ENCODE data around the gene RPL34.
A peak's percentile ranks its signal among the peaks of the same experiment; 100 is the strongest.
"Not testable (repeated sequence)": the region's sequence is repeated elsewhere in the genome, so short reads cannot be mapped to it uniquely, and the experiment has no call there.

RPL34 gene

DNA sequence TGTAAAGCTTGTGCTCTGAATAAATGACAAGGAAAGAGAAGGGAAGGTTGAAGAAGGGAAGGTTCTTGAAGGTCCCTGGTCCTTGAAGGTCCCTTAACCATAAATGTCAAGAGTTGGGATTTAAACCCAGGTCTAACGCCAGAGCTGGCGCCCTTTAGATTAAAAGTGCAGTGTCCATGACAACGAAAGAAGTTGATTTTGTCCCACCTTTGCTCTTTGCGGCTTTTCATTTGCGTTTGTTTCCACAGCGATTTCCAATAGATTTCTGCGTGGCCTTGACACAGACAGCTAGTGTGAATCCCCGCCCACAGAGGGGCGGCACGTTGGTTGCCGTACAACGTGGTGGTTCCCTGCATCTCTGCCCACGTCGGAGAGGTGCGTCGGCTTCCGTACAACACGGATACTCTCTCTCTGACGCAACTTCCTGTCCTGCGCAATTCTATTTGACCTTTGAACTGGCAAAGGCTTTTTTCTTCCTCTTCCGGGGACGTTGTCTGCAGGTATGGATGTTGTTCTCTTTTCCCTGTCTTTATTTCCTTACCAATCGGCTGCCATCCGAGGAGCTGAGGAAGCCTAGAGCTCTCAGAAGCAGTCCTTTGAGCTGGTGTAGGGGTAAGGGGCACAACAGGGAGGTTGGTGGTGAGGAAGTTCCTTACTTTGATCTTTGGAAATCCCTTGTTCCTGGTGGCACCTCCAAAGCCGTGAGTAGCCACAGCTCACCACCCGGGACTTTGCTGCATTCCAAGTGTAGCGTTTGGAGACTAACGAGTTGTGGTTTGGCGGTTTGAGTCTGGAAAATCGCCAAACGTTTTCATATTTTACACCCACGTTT lies at the start of gene RPL34:
Gene RPL34, plus strand, starts transcription at position 476 of the 832 bp plus-strand sequence. CDS start 1,384 bp downstream, outside the sequence.
- Mint-ChIP-seq H3K36me3 (ENCODE audit: insufficient read depth) (peaks cover 52% of the 10 kb centered on the region), H3K27me3 (no peaks in the 10 kb centered on the region), H3K9me3 (no peaks in the 10 kb centered on the region), H3K4me3 (peak within 1 kb of the TSS; percentile 92), H3K27ac (ENCODE audit: low read depth) (peak within 1 kb of the TSS; percentile 90), H3K4me1 (peaks cover 42% of the 10 kb centered on the region)
- ATAC-seq (replicated peaks; ENCODE audit: extremely low read depth, poor library complexity, severe bottlenecking) (peak; percentile 99), DNase-seq (ENCODE audit: low spot score in 2 of 2) (peak; percentile 95 to 97)

DNA sequence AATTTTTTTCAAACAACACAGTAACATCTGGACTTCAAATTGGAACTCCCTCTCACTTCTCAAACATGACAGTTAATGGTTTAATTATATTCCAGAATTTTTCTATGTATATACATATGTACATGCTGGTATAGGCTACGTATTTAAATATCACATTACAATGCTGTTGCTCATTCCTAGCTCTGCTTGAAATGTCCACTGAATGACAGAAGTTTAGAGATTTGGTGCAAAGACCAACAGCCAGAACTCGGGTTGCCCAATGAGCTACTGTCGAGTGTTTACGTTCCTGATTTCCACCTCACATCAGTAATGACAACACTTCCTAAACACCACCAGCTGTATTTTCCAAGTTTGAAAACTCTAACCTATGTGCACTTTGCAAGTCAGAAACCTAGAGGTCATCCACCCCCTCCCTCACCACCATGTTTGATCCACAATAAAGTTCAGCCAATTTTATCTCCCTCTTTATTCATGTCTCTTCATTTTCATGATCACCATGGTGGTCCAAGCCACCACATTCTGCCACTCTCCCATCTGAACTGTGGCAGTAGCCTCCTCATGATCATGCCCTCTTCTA lies 49.3 kb upstream of the RPL34 start:
- Mint-ChIP-seq H3K27ac (ENCODE audit: low read depth) (no peak overlapping the region), H3K27me3 (peaks cover 12% of the 10 kb centered on the region), H3K4me3 (no peak overlapping the region), H3K9me3 (no peaks in the 10 kb centered on the region), H3K4me1 (no peaks in the 10 kb centered on the region), H3K36me3 (ENCODE audit: insufficient read depth) (peaks cover 3% of the 10 kb centered on the region)
- ATAC-seq (replicated peaks; ENCODE audit: extremely low read depth, poor library complexity, severe bottlenecking) (no peak), DNase-seq (ENCODE audit: low spot score in 2 of 2) (no peak)

- peaks cover 12% of the 10 kb centered on the region for H3K27me3 Mint-ChIP-seq
- ATAC-seq (replicated peaks; ENCODE audit: extremely low read depth, poor library complexity, severe bottlenecking) (no peak), DNase-seq (ENCODE audit: low spot score in 2 of 2) (no peak)
- H3K4me1 Mint-ChIP-seq, result no peaks in the 10 kb centered on the region
- H3K4me3 Mint-ChIP-seq, result no peak overlapping the region
- H3K36me3 Mint-ChIP-seq (ENCODE audit: insufficient read depth), result peaks cover 3% of the 10 kb centered on the region
- no peaks in the 10 kb centered on the region for H3K9me3 Mint-ChIP-seq
- no peak overlapping the region for H3K27ac Mint-ChIP-seq (ENCODE audit: low read depth)
These were observed 46.0 kb upstream of the RPL34 start for GRCh38 chr4:108574402-108574801.

DNA sequence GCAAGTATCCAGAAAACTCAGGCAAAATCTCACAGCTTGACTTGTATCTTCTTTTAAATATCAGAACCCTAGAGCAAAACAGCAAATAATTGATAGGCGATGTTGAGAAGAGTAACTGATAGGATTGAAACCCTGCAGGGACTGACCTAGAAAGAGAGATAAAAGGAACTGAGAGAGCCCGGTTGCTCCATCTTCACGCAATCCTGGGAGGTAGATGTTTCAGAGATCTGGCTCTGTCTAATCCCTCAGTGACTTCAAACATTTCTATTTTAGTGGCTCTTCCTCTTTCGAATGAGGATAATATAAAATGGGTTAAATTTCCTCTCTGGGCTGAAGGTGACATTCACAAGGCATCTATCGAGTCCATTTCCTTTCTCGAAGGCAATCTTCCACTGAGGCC lies 39.3 kb upstream of the RPL34 start:
- DNase-seq (ENCODE audit: low spot score in 2 of 2), result no peak
- no peak overlapping the region for H3K27ac Mint-ChIP-seq (ENCODE audit: low read depth)
- no peaks in the 10 kb centered on the region for H3K36me3 Mint-ChIP-seq (ENCODE audit: insufficient read depth)
- ATAC-seq (replicated peaks; ENCODE audit: extremely low read depth, poor library complexity, severe bottlenecking), result no peak
- no peaks in the 10 kb centered on the region for H3K9me3 Mint-ChIP-seq
- H3K4me3 Mint-ChIP-seq, result no peak overlapping the region
- no peaks in the 10 kb centered on the region for H3K27me3 Mint-ChIP-seq
- no peaks in the 10 kb centered on the region for H3K4me1 Mint-ChIP-seq

- Mint-ChIP-seq H3K4me1 (no peaks in the 10 kb centered on the region), H3K27me3 (no peaks in the 10 kb centered on the region), H3K27ac (ENCODE audit: low read depth) (no peak overlapping the region), H3K9me3 (no peaks in the 10 kb centered on the region), H3K36me3 (ENCODE audit: insufficient read depth) (peaks cover 4% of the 10 kb centered on the region), H3K4me3 (no peak overlapping the region)
- no peak for ATAC-seq (replicated peaks; ENCODE audit: extremely low read depth, poor library complexity, severe bottlenecking)
- no peak for DNase-seq (ENCODE audit: low spot score in 2 of 2)
These were observed 33.6 kb upstream of the RPL34 start for GRCh38 chr4:108586778-108587177.

- H3K27ac Mint-ChIP-seq (ENCODE audit: low read depth), result no peak overlapping the region
These were observed 31.5 kb upstream of the RPL34 start for GRCh38 chr4:108588878-108589277.

DNA sequence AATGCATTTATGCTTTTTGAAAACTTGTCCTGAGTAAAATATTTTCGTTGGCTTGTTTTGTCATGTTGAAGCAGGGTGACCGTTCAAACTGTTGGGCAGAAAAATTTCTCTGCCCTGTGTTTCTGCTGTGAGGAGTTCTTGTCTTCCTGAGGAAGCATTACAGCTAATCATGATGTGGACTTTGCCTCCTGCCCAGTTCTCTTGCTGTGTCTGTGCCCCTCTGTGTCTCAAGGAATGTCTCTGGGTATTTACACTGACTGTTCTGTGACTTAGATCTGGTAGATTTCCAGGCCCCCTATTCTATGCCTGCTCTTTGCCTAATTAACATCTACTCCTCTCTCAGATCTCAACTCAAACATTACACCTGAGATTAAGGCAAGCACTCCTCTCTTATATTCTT lies 30.4 kb upstream of the RPL34 start:
- ATAC-seq (replicated peaks; ENCODE audit: extremely low read depth, poor library complexity, severe bottlenecking) (no peak), DNase-seq (ENCODE audit: low spot score in 2 of 2) (no peak)
- H3K27me3 Mint-ChIP-seq, result no peaks in the 10 kb centered on the region
- H3K9me3 Mint-ChIP-seq, result no peaks in the 10 kb centered on the region
- H3K36me3 Mint-ChIP-seq (ENCODE audit: insufficient read depth), result peaks cover 5% of the 10 kb centered on the region
- H3K4me1 Mint-ChIP-seq, result no peaks in the 10 kb centered on the region
- H3K27ac Mint-ChIP-seq (ENCODE audit: low read depth), result no peak overlapping the region
- no peak overlapping the region for H3K4me3 Mint-ChIP-seq

More at GRCh38 chr4:108588878-108589277, 31.5 kb upstream of the RPL34 start:
- Mint-ChIP-seq H3K36me3 (ENCODE audit: insufficient read depth) (peaks cover 5% of the 10 kb centered on the region), H3K4me3 (no peak overlapping the region), H3K4me1 (no peaks in the 10 kb centered on the region), H3K27me3 (no peaks in the 10 kb centered on the region), H3K9me3 (no peaks in the 10 kb centered on the region)
- DNase-seq (ENCODE audit: low spot score in 2 of 2) (no peak), ATAC-seq (replicated peaks; ENCODE audit: extremely low read depth, poor library complexity, severe bottlenecking) (no peak)

DNA sequence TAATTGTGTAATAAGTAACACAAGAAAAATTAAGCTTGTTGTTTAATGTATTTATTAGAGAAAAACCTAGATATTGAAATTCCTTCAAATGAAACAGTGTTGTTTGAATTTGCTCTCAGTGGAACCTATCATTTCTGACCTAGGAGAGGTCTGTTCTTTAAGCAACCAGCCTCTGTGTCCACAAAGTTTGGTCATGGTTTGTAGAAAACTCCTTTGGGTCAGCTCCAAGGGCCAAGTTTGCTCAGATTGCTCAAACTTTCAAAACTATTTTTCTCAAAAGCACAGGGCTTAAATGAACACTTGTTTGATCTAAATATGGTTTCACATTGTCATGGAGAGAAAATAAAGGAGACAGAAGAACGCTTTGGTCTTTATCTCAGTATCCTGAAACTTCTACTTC lies 29.6 kb upstream of the RPL34 start:
- DNase-seq (ENCODE audit: low spot score in 2 of 2) (no peak), ATAC-seq (replicated peaks; ENCODE audit: extremely low read depth, poor library complexity, severe bottlenecking) (no peak)
- Mint-ChIP-seq H3K9me3 (no peaks in the 10 kb centered on the region), H3K27ac (ENCODE audit: low read depth) (no peak overlapping the region), H3K4me3 (no peak overlapping the region), H3K27me3 (no peaks in the 10 kb centered on the region), H3K4me1 (no peaks in the 10 kb centered on the region), H3K36me3 (ENCODE audit: insufficient read depth) (peaks cover 5% of the 10 kb centered on the region)

DNA sequence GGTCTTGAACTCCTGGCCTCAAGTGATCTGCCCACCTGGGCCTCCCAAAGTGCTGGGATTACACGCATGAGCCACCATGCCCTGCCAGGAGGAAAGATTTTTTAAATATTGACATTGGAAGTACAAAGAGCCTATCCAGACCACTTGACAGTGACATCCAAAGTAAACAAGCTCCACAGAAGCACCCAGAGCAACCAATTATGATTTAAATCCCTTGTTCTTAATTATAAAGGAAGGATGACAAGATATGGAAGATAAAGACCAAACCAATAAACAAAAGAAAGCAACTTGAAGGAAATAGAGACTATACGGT lies 27.7 kb upstream of the RPL34 start:
- Mint-ChIP-seq H3K27me3 (no peaks in the 10 kb centered on the region), H3K4me1 (no peaks in the 10 kb centered on the region), H3K27ac (ENCODE audit: low read depth) (no peak overlapping the region), H3K9me3 (no peaks in the 10 kb centered on the region), H3K4me3 (no peak overlapping the region), H3K36me3 (ENCODE audit: insufficient read depth) (peaks cover 5% of the 10 kb centered on the region)
- ATAC-seq (replicated peaks; ENCODE audit: extremely low read depth, poor library complexity, severe bottlenecking) (no peak), DNase-seq (ENCODE audit: low spot score in 2 of 2) (no peak)

DNA sequence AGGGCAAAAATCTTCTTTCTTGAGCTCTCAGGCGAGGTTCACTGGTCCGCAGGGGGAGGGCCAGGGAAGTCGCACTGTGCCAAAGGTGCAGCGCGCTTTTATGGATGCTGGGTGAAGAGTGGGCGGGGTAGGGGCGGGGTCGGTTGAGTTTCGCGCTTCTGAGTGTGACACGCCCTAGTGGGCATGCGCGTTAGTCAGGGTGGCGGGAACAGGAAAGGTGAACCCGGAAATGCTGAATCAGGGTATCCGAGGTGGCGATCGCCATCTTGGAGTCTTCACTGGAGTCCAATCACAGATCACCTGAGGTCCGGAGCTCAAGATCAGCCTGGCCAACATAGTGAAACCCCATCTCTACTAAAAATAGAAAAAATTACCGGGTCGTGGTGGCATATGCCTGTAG lies 26.1 kb upstream of the RPL34 start:
- not testable (repeated sequence) for H3K36me3 Mint-ChIP-seq (ENCODE audit: insufficient read depth); H3K4me3 Mint-ChIP-seq; H3K9me3 Mint-ChIP-seq; H3K4me1 Mint-ChIP-seq; H3K27ac Mint-ChIP-seq (ENCODE audit: low read depth); DNase-seq (ENCODE audit: low spot score in 2 of 2); ATAC-seq (replicated peaks; ENCODE audit: extremely low read depth, poor library complexity, severe bottlenecking); H3K27me3 Mint-ChIP-seq

- H3K36me3 Mint-ChIP-seq (ENCODE audit: insufficient read depth), result peaks cover 2% of the 10 kb centered on the region
- H3K27ac Mint-ChIP-seq (ENCODE audit: low read depth), result no peak overlapping the region
- DNase-seq (ENCODE audit: low spot score in 2 of 2) (no peak), ATAC-seq (replicated peaks; ENCODE audit: extremely low read depth, poor library complexity, severe bottlenecking) (no peak)
- H3K9me3 Mint-ChIP-seq, result no peaks in the 10 kb centered on the region
- H3K4me3 Mint-ChIP-seq, result no peak overlapping the region
- no peaks in the 10 kb centered on the region for H3K4me1 Mint-ChIP-seq
- no peaks in the 10 kb centered on the region for H3K27me3 Mint-ChIP-seq
These were observed 24.0 kb upstream of the RPL34 start for GRCh38 chr4:108596344-108596743.

- Mint-ChIP-seq H3K36me3 (ENCODE audit: insufficient read depth) (no peaks in the 10 kb centered on the region), H3K4me1 (no peaks in the 10 kb centered on the region), H3K27me3 (no peaks in the 10 kb centered on the region), H3K4me3 (no peak overlapping the region), H3K27ac (ENCODE audit: low read depth) (no peak overlapping the region), H3K9me3 (no peaks in the 10 kb centered on the region)
- ATAC-seq (replicated peaks; ENCODE audit: extremely low read depth, poor library complexity, severe bottlenecking) (no peak), DNase-seq (ENCODE audit: low spot score in 2 of 2) (no peak)
These were observed 19.3 kb upstream of the RPL34 start for GRCh38 chr4:108601106-108601505.

DNA sequence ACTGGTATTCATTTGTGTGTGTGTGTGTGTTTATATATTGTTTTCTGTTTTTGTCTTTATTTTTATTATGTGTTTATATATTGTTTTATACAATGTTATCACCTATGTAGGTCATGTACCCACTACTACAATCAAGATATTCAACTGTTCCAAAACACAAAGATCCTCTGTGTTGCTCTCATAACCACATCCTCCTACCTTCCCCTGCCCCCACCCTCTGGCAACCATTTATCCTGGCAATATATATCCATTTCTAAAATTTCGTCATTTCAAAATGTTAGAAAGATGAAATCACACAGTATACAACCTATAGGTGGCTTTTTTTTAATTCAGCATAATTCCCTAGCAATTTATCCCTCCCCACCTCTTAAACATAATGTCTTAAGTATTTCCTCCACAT lies 18.8 kb upstream of the RPL34 start:
- Mint-ChIP-seq H3K36me3 (ENCODE audit: insufficient read depth) (no peaks in the 10 kb centered on the region), H3K9me3 (no peaks in the 10 kb centered on the region), H3K4me3 (no peak overlapping the region), H3K27me3 (no peaks in the 10 kb centered on the region), H3K4me1 (no peaks in the 10 kb centered on the region), H3K27ac (ENCODE audit: low read depth) (no peak overlapping the region)
- no peak for ATAC-seq (replicated peaks; ENCODE audit: extremely low read depth, poor library complexity, severe bottlenecking)
- no peak for DNase-seq (ENCODE audit: low spot score in 2 of 2)

Data from central memory CD8-positive, alpha-beta T cell (primary cell).